H1 (cell line): Measurements from ENCODE around the gene PLCB3. TPM values are rescaled to one million over a fixed set of nuclear protein-coding genes. Genes with fewer than 3 reads are reported as not detected.

Experiments used
- KDM4A ChIP-seq: IDR thresholded peaks from one replicate; pipeline ENCODE4 v1.7.1; 2012; ENCODE audit warnings: low read depth, mild to moderate bottlenecking, moderate library complexity, low read length, inconsistent platforms; ENCODE audit not compliant: severe bottlenecking
- POU5F1 ChIP-seq: IDR thresholded peaks from 2 replicates; pipeline ENCODE4 v1.6.1; 2011; ENCODE audit warnings: low read depth, mild to moderate bottlenecking, low read length, moderate library complexity
- RXRA ChIP-seq: IDR thresholded peaks from 2 replicates; pipeline ENCODE4 v1.6.1; 2011; ENCODE audit warnings: low read depth, mild to moderate bottlenecking, low read length, moderate library complexity; ENCODE audit not compliant: insufficient read depth
- SP2 ChIP-seq: IDR thresholded peaks from 2 replicates; pipeline ENCODE4 v1.6.1; 2012; ENCODE audit warnings: mild to moderate bottlenecking, low read length, inconsistent platforms
- TCF12 ChIP-seq: IDR thresholded peaks from 2 replicates; pipeline ENCODE4 v1.6.1; 2011; ENCODE audit warnings: low read depth, mild to moderate bottlenecking, low read length
- USF2 ChIP-seq: IDR thresholded peaks from 2 replicates; pipeline ENCODE4 v1.6.1; 2011; ENCODE audit warnings: low read length, improper control_type of control experiment
- ZNF274 ChIP-seq: IDR thresholded peaks from 2 replicates; pipeline ENCODE4 v1.7.0; 2012; ENCODE audit warnings: low read length, borderline replicate concordance; ENCODE audit errors: extremely low read depth
- polyA plus RNA-seq, 7 experiments: library from polyadenylated mRNA; depleted of rRNA in 3 of 7; stranded (reverse) in 5 of 7; unstranded in 2 of 7; fragments of >200 nt in 5 of 7; fragments of 200-250 nt in 2 of 7; gene quantifications; 1 replicate in 5 of 7; 2 replicates in 1 of 7; 4 replicates in 1 of 7; pipeline versions ENCODE4 v1.2.1 to v1.2.3, GENCODE V29; 2011 to 2013; ENCODE audit warnings: missing spikeins in 2 of 7, mixed read lengths in 2 of 7
- total RNA-seq: library from RNA; stranded (reverse); fragmentation: NEBNext Ultra II Directional; extraction: Animal tissue kit (Norgen Biotek cat#: 25700); gene quantifications from 2 replicates; pipeline ENCODE4 v1.2.1, GENCODE V29; 2021

The PLCB3 gene
- total and polyA plus RNA-seq, 2 of the 8 experiments (the other 6 are each of a cell fraction or from before 2014, with no cell fraction given), result 47.2 to 104 TPM

DNA sequence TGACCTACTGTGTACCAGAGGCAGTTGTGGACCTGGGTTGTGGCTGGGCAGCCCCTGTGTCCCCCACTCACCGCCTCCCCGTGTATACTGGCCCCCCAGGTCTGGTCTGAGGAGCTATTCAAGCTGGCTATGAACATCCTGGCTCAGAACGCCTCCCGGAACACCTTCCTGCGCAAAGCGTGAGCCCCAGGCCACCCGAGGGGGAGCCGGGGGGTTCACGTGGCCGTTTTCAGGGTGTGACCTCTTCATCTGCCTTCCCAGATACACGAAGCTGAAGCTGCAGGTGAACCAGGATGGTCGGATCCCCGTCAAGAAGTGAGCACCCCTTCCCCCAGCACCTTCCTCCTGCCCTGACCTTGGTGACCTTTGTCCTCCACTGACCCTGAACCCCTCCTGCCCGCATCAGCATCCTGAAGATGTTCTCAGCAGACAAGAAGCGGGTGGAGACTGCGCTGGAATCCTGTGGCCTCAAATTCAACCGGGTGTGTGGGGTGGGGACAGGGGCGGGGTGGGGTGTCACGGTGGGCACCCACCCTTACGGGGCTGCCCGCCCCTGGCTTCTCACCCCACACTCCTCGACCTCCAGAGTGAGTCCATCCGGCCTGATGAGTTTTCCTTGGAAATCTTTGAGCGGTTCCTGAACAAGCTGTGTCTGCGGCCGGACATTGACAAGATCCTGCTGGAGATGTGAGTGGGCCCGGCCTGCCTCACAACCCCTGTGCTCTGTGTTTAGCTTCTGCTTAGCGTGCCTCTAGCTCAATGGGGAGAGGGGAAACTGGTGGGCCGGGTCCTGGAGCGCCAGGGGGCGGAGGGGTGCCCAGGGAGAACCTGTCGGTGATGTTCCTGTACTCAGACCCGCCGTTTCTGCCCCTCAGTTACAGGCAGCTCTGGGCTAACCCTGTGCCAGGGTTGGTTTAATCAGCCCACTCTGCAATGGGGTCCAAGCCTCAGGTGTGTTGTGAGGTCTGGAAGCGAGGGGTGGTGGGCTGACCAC lies 4.1 kb downstream of the PLCB3 start (continued):
- no peak for TF ChIP-seq ZNF274
- no peak for TF ChIP-seq RXRA
- no peak for TF ChIP-seq TCF12
- TF ChIP-seq SP2, result no peak
- no peak for TF ChIP-seq USF2
- TF ChIP-seq POU5F1, result no peak
- TF ChIP-seq KDM4A, result no peak
